ENCODE results near the gene RAB9A. TPM values are rescaled to one million over a fixed set of nuclear protein-coding genes. Genes with fewer than 3 reads are reported as not detected.

The RAB9A gene
- total and polyA plus RNA-seq, 9 of the 15 experiments (the other 6 are each of a cell fraction or from before 2014, with no cell fraction given): 13.5 to 20.8 (median 17.7) TPM

DNA sequence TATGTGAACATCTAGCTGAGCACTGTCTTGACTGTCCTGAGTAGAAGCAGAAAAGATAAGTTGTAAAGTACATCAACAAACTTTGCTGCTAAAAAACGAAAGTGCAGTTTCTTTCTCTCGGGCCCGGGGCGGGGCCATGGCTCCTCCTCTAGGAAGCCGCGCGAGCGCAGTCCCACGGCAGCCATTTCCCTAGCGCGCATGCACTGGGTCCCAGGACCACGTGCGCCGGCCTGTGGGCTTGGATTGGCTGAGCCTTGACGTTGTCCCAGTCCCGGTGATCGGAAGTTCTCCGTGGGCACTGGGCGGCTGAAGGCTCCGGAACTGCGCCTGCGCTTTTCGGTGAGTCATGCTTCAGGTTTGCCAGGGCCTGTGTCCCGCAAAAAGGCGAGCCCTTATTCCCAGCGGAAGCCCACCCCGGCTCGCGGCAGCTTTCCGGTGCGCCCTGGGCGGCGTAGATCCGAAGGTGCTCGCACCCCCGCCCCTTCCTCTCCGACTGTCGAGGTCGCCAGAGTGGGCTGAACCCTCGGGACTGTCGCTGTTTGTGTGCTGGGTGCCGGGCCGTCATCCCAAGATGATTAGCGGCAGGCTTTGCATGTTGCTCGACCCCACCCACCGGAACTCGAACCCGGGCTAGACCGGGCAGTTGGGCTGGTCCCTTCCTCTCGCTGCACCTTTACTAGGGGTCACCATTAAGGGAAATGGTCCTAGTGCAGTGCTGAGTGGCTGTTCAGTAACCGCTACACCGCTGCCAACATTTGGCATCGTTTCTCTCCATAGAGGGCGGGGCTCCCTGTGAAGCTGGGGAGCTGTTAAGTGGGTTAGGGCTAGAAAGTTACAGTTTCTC lies 35.9 kb upstream of the RAB9A start, which contains the start of gene TCEANC (continued):
- TF ChIP-seq RBM25 (IDR thresholded peaks at IDR 0.05; ENCODE audit: low read depth, low read length, severe bottlenecking): no peak
- TF ChIP-seq FIP1L1 (IDR thresholded peaks at IDR 0.05; ENCODE audit: low read depth, low read length, poor library complexity, severe bottlenecking): peak; percentile 43
- TF ChIP-seq, protein P1, sequence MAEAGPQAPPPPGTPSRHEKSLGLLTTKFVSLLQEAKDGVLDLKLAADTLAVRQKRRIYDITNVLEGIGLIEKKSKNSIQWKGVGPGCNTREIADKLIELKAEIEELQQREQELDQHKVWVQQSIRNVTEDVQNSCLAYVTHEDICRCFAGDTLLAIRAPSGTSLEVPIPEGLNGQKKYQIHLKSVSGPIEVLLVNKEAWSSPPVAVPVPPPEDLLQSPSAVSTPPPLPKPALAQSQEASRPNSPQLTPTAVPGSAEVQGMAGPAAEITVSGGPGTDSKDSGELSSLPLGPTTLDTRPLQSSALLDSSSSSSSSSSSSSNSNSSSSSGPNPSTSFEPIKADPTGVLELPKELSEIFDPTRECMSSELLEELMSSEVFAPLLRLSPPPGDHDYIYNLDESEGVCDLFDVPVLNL (CRISPR knock-in tag; IDR thresholded peaks at IDR 0.05; ENCODE audit: low read depth): no peak
- TF ChIP-seq ZNF408 (CRISPR knock-in tag; IDR thresholded peaks at IDR 0.05; ENCODE audit: low read depth): no peak
- TF ChIP-seq U2AF2 (optimal IDR thresholded peaks at IDR 0.05; ENCODE audit: low read depth, low read length): no peak
- TF ChIP-seq HCFC1 (IDR thresholded peaks at IDR 0.05; ENCODE audit: low read depth, low read length): no peak
- TF ChIP-seq, protein P2, sequence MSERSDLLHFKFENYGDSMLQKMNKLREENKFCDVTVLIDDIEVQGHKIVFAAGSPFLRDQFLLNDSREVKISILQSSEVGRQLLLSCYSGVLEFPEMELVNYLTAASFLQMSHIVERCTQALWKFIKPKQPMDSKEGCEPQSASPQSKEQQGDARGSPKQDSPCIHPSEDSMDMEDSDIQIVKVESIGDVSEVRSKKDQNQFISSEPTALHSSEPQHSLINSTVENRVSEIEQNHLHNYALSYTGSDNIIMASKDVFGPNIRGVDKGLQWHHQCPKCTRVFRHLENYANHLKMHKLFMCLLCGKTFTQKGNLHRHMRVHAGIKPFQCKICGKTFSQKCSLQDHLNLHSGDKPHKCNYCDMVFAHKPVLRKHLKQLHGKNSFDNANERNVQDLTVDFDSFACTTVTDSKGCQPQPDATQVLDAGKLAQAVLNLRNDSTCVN (CRISPR knock-in tag; IDR thresholded peaks at IDR 0.05): no peak
- TF ChIP-seq L3MBTL2 (IDR thresholded peaks at IDR 0.05): peak; percentile 62
- TF ChIP-seq POLR2H (tag; IDR thresholded peaks at IDR 0.05; ENCODE audit: low read depth): no peak; the same call in 1 of the 2 replicates
- no peak for TF ChIP-seq RAD21 (CRISPR knock-in tag; conservative IDR thresholded peaks at IDR 0.05 in 1 of 2, IDR thresholded peaks at IDR 0.05 in 1 of 2)
- no peak for TF ChIP-seq DACH1 (IDR thresholded peaks at IDR 0.05; ENCODE audit: partially characterized antibody)
- TF ChIP-seq PYGO2 (tag; IDR thresholded peaks at IDR 0.05): no peak
- peak; percentile 78 for TF ChIP-seq POLR2AphosphoS5 (IDR thresholded peaks at IDR 0.05; ENCODE audit: control insufficient read depth, insufficient read depth, low read depth, low read length)
- 0 out of 2 replicates have a peak, but pooled peaks have one; percentile 69 for TF ChIP-seq ZBED1 (IDR thresholded peaks at IDR 0.05)
- no peak for TF ChIP-seq DNMT1 (IDR thresholded peaks at IDR 0.05)
- TF ChIP-seq, protein P3, sequence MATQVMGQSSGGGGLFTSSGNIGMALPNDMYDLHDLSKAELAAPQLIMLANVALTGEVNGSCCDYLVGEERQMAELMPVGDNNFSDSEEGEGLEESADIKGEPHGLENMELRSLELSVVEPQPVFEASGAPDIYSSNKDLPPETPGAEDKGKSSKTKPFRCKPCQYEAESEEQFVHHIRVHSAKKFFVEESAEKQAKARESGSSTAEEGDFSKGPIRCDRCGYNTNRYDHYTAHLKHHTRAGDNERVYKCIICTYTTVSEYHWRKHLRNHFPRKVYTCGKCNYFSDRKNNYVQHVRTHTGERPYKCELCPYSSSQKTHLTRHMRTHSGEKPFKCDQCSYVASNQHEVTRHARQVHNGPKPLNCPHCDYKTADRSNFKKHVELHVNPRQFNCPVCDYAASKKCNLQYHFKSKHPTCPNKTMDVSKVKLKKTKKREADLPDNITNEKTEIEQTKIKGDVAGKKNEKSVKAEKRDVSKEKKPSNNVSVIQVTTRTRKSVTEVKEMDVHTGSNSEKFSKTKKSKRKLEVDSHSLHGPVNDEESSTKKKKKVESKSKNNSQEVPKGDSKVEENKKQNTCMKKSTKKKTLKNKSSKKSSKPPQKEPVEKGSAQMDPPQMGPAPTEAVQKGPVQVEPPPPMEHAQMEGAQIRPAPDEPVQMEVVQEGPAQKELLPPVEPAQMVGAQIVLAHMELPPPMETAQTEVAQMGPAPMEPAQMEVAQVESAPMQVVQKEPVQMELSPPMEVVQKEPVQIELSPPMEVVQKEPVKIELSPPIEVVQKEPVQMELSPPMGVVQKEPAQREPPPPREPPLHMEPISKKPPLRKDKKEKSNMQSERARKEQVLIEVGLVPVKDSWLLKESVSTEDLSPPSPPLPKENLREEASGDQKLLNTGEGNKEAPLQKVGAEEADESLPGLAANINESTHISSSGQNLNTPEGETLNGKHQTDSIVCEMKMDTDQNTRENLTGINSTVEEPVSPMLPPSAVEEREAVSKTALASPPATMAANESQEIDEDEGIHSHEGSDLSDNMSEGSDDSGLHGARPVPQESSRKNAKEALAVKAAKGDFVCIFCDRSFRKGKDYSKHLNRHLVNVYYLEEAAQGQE (IDR thresholded peaks at IDR 0.05; ENCODE audit: borderline replicate concordance): peak; percentile 83
- TF ChIP-seq, protein P3 (CRISPR knock-in tag; IDR thresholded peaks at IDR 0.05; ENCODE audit: low read depth): no peak
